HepG2 (cell line): ENCODE measurements around the gene NCF4. TPM values are rescaled to one million over a fixed set of nuclear protein-coding genes. Genes with fewer than 3 reads are reported as not detected.

Experiments used
- ATF7 ChIP-seq, 2 experiments: fragments of 450-650 bp in 1 of 2; sonication (generic) in 1 of 2; formaldehyde crosslinking in 1 of 2; IDR thresholded peaks; 2 replicates each; pipeline versions ENCODE4 v1.4.0 to v1.6.1; 2016 to 2020; ENCODE audit warnings: antibody characterized with exemption in 1 of 2, mild to moderate bottlenecking in 1 of 2, missing genetic modification reagents in 1 of 2
- CREB1 ChIP-seq, 2 experiments: fragments of 450-650 bp in 1 of 2; IDR thresholded peaks; 2 replicates each; pipeline ENCODE4 v1.6.1; 2016 to 2017; ENCODE audit warnings: control low read depth in 1 of 2, mild to moderate bottlenecking in 1 of 2, missing compliant biosample characterization in 1 of 2, missing genetic modification characterization in 1 of 2
- FOXC1 ChIP-seq: sonication (generic); formaldehyde crosslinking; IDR thresholded peaks from 2 replicates; pipeline ENCODE4 v1.8.0; 2022; ENCODE audit warnings: mild to moderate bottlenecking, missing genetic modification reagents, borderline replicate concordance
- NFE2L1 ChIP-seq: sonication (generic); formaldehyde crosslinking; IDR thresholded peaks from 2 replicates; pipeline ENCODE4 v1.4.0; 2020; ENCODE audit warnings: missing genetic modification reagents, mild to moderate bottlenecking, borderline replicate concordance
- NFKBIZ ChIP-seq: IDR thresholded peaks from 2 replicates; pipeline ENCODE4 v1.6.1; 2018; ENCODE audit warnings: missing genetic modification reagents, missing compliant biosample characterization
- REST ChIP-seq, 2 experiments: IDR thresholded peaks; 2 replicates each; pipeline ENCODE4 v1.6.1; 2011 to 2012; ENCODE audit warnings: low read length in 2 of 2, borderline replicate concordance in 1 of 2, low read depth in 1 of 2, mild to moderate bottlenecking in 1 of 2, moderate library complexity in 1 of 2
- SKIL ChIP-seq: sonication (generic); formaldehyde crosslinking; IDR thresholded peaks from 2 replicates; pipeline ENCODE4 v1.8.0; 2022; ENCODE audit warnings: missing genetic modification reagents, mild to moderate bottlenecking, moderate library complexity, borderline replicate concordance
- SMAD3 ChIP-seq: sonication (generic); formaldehyde crosslinking; IDR thresholded peaks from 2 replicates; pipeline ENCODE4 v1.4.0; 2020; ENCODE audit warnings: missing genetic modification reagents
- USF2 ChIP-seq, 2 experiments: sonication (generic) in 1 of 2; formaldehyde crosslinking in 1 of 2; IDR thresholded peaks; 2 replicates each; pipeline versions ENCODE4 v1.5.1 to v1.6.1; 2011 to 2020; ENCODE audit warnings: borderline replicate concordance in 1 of 2, low read depth in 1 of 2, low read length in 1 of 2, mild to moderate bottlenecking in 1 of 2, missing genetic modification reagents in 1 of 2, moderate library complexity in 1 of 2
- ZNF34 ChIP-seq: sonication (generic); formaldehyde crosslinking; IDR thresholded peaks from 2 replicates; pipeline ENCODE4 v1.4.0; 2020; ENCODE audit warnings: mild to moderate bottlenecking, missing genetic modification reagents, borderline replicate concordance
- ZNF382 ChIP-seq: sonication (generic); formaldehyde crosslinking; IDR thresholded peaks from 2 replicates; pipeline ENCODE4 v1.5.0; 2020; ENCODE audit warnings: missing genetic modification reagents, mild to moderate bottlenecking, borderline replicate concordance
- ZNF709 ChIP-seq: sonication (generic); formaldehyde crosslinking; IDR thresholded peaks from 2 replicates; pipeline ENCODE4 v1.5.0; 2020; ENCODE audit warnings: mild to moderate bottlenecking, missing genetic modification reagents
- polyA plus RNA-seq, 8 experiments: library from polyadenylated mRNA; depleted of rRNA in 3 of 8; stranded (reverse) in 7 of 8; unstranded in 1 of 8; fragments of >200 nt; fragmentation: Illumina TruSeq in 4 of 8; extraction: Trizol in 4 of 8; gene quantifications; 2 replicates each; pipeline versions ENCODE4 v1.2.1 to v1.2.3, GENCODE V29; 2011 to 2016; ENCODE audit warnings: low read depth in 4 of 8, missing spikeins in 1 of 8, mixed read lengths in 1 of 8; ENCODE audit not compliant: insufficient read depth in 1 of 8
- total RNA-seq, 5 experiments: library from RNA; depleted of rRNA; stranded (reverse); fragments of >200 nt; fragmentation: Illumina TruSeq; extraction: Trizol; gene quantifications; 2 replicates each; pipeline ENCODE4 v1.2.3, GENCODE V29; 2016; ENCODE audit warnings: low read depth in 1 of 5
- TF ChIP-seq, protein P1 (sequence below): sonication (generic); formaldehyde crosslinking; IDR thresholded peaks from 2 replicates; pipeline ENCODE4; 2020; ENCODE audit warnings: missing genetic modification reagents, mild to moderate bottlenecking, borderline replicate concordance

The NCF4 gene
- total and polyA plus RNA-seq, 2 of the 13 experiments (the other 11 are each of a cell fraction or from before 2014, with no cell fraction given), result not detected

DNA sequence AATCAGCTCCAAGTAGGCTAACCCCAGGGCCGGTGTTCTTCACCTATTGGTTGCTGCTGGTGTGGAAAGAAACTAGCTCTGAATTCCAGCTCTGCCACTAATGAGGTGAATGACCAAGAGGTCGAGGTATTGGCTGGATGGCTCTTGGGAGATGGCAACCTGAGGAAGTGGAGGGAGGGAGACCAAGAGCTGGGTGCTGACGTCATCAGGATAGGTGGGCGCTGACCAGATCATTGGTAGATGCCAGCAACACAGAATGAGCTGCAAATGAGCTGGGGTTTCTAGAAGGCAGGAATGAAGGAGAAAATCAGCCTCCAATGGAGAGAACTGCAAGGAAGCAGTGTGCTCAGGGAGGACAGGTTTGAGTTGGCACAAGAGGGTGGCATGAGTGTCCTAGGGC lies 37.9 kb downstream of the NCF4 start (continued):
- no peak for TF ChIP-seq USF2 (IDR thresholded peaks at IDR 0.05; ENCODE audit: low read depth, low read length)
- TF ChIP-seq USF2 (CRISPR knock-in tag; IDR thresholded peaks at IDR 0.05; ENCODE audit: borderline replicate concordance), result no peak
- no peak for TF ChIP-seq SMAD3 (CRISPR knock-in tag)
- no peak for TF ChIP-seq FOXC1 (CRISPR knock-in tag)
- no peak for TF ChIP-seq ZNF382 (CRISPR knock-in tag)
- no peak for TF ChIP-seq ZNF34 (CRISPR knock-in tag)
- TF ChIP-seq ATF7 (IDR thresholded peaks at IDR 0.05), result peak; percentile 95
- no peak for TF ChIP-seq ATF7 (CRISPR knock-in tag; IDR thresholded peaks at IDR 0.05)
- no peak for TF ChIP-seq ZNF709 (CRISPR knock-in tag)
- TF ChIP-seq CREB1 (IDR thresholded peaks at IDR 0.05), result peak; percentile 95
- no peak for TF ChIP-seq CREB1 (CRISPR knock-in tag; IDR thresholded peaks at IDR 0.05)
- TF ChIP-seq SKIL (CRISPR knock-in tag), result no peak
- TF ChIP-seq REST (IDR thresholded peaks at IDR 0.05; ENCODE audit: borderline replicate concordance in 1 of 2, low read depth in 1 of 2, low read length in 2 of 2), result no peak
- no peak for TF ChIP-seq NFKBIZ (CRISPR knock-in tag)
- TF ChIP-seq, protein P1, sequence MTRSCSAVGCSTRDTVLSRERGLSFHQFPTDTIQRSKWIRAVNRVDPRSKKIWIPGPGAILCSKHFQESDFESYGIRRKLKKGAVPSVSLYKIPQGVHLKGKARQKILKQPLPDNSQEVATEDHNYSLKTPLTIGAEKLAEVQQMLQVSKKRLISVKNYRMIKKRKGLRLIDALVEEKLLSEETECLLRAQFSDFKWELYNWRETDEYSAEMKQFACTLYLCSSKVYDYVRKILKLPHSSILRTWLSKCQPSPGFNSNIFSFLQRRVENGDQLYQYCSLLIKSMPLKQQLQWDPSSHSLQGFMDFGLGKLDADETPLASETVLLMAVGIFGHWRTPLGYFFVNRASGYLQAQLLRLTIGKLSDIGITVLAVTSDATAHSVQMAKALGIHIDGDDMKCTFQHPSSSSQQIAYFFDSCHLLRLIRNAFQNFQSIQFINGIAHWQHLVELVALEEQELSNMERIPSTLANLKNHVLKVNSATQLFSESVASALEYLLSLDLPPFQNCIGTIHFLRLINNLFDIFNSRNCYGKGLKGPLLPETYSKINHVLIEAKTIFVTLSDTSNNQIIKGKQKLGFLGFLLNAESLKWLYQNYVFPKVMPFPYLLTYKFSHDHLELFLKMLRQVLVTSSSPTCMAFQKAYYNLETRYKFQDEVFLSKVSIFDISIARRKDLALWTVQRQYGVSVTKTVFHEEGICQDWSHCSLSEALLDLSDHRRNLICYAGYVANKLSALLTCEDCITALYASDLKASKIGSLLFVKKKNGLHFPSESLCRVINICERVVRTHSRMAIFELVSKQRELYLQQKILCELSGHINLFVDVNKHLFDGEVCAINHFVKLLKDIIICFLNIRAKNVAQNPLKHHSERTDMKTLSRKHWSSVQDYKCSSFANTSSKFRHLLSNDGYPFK (CRISPR knock-in tag), result no peak
- TF ChIP-seq NFE2L1 (CRISPR knock-in tag), result no peak
